PFSK-1 (cell line): ENCODE results near the gene CCDC85B.

Source experiments
- FOXP2 ChIP-seq: optimal IDR thresholded peaks from 2 replicates; pipeline ENCODE3; 2011; ENCODE audit warnings: borderline replicate concordance, control low read depth, inconsistent platforms; ENCODE audit not compliant: insufficient read depth; ENCODE audit errors: extremely low read length, extremely low read depth
- POLR2AphosphoS5 ChIP-seq: IDR thresholded peaks from 2 replicates; pipeline ENCODE4 v1.6.1; 2012; ENCODE audit warnings: low read depth, mild to moderate bottlenecking, control low read depth, low read length, moderate library complexity
- SIN3A ChIP-seq: IDR thresholded peaks from 2 replicates; pipeline ENCODE4 v1.6.1; 2012; ENCODE audit warnings: mild to moderate bottlenecking, low read length, moderate library complexity, borderline replicate concordance; ENCODE audit not compliant: insufficient read depth
- TAF1 ChIP-seq: IDR thresholded peaks from 2 replicates; pipeline ENCODE4 v1.6.1; 2012; ENCODE audit warnings: low read length, control low read depth, borderline replicate concordance; ENCODE audit not compliant: insufficient read depth
- TF ChIP-seq, protein P1 (sequence below), 2 experiments: IDR thresholded peaks; 2 replicates each; pipeline versions ENCODE4 v1.6.1 to v1.8.0; 2011 to 2012; ENCODE audit warnings: low read depth in 2 of 2, low read length in 2 of 2, control low read depth in 1 of 2, inconsistent platforms in 1 of 2, mild to moderate bottlenecking in 1 of 2, moderate library complexity in 1 of 2; ENCODE audit not compliant: insufficient read depth in 1 of 2

Gene CCDC85B

DNA sequence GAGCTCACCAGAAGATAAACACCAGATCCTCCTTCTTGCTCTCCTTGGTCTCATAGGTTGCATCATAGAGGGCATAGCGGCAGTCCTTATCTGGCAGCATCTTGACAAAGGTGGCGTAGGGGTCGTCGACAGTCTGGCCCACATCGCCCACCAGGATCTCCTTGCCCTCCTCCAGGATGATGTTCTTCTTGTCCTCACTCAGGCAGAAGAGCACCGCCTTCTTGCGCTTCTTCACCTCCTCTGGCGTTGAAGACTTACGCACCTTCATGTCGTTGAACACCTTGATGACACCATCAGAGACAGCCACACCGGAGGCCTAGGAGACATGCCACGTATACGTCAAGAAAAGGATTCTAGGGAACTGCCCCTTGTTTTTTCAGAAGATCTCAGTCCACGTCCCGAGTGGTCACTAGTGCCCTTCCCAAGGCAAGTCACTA lies 34.5 kb upstream of the CCDC85B start:
- TF ChIP-seq, protein P1, sequence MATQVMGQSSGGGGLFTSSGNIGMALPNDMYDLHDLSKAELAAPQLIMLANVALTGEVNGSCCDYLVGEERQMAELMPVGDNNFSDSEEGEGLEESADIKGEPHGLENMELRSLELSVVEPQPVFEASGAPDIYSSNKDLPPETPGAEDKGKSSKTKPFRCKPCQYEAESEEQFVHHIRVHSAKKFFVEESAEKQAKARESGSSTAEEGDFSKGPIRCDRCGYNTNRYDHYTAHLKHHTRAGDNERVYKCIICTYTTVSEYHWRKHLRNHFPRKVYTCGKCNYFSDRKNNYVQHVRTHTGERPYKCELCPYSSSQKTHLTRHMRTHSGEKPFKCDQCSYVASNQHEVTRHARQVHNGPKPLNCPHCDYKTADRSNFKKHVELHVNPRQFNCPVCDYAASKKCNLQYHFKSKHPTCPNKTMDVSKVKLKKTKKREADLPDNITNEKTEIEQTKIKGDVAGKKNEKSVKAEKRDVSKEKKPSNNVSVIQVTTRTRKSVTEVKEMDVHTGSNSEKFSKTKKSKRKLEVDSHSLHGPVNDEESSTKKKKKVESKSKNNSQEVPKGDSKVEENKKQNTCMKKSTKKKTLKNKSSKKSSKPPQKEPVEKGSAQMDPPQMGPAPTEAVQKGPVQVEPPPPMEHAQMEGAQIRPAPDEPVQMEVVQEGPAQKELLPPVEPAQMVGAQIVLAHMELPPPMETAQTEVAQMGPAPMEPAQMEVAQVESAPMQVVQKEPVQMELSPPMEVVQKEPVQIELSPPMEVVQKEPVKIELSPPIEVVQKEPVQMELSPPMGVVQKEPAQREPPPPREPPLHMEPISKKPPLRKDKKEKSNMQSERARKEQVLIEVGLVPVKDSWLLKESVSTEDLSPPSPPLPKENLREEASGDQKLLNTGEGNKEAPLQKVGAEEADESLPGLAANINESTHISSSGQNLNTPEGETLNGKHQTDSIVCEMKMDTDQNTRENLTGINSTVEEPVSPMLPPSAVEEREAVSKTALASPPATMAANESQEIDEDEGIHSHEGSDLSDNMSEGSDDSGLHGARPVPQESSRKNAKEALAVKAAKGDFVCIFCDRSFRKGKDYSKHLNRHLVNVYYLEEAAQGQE (IDR thresholded peaks at IDR 0.05; ENCODE audit: insufficient read depth in 1 of 2, low read depth in 2 of 2, low read length in 2 of 2) = no peak
- TF ChIP-seq FOXP2 = no peak
- no peak for TF ChIP-seq SIN3A
- no peak for TF ChIP-seq TAF1
- TF ChIP-seq POLR2AphosphoS5 = no peak

DNA sequence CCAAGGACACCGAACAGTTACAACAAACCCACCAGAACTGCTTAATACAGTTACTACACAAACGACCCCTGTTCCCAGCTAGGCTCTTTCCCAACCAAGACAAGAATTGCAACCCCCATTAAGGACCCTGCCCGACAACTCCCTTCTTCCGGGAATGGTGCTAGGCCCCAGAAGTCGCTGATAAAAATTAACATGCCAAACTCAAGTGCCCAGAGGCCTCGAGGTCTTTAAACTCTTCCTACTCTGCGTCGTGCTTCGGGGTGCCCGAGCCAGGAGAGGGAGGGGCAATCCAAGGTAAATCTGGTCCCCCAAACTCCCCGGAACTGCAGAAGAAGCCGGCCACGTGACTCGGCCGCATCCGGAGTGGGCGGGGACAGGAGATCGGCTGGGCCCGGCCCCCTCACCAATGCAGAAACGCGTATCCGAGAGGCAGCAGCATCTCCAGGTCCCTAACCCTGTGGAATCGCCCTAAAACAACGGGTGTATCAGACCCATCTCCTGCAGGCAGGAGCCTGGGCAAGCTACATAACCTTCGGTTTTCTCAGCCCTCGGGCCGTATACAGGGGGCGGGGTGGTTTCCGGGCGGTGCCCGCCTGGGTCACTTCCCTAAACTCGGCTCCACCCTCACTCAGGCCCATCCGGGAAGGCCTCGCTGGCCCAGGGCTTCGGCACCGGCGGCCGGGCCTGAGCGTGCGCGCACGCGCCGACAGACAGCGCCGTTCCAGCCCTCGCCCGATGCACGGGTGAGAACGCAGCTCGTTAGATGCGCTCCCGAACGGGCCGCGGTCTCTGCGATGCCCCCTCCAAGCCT lies 33.6 kb upstream of the CCDC85B start:
- TF ChIP-seq TAF1 = no peak
- TF ChIP-seq SIN3A = no peak
- no peak for TF ChIP-seq FOXP2

DNA sequence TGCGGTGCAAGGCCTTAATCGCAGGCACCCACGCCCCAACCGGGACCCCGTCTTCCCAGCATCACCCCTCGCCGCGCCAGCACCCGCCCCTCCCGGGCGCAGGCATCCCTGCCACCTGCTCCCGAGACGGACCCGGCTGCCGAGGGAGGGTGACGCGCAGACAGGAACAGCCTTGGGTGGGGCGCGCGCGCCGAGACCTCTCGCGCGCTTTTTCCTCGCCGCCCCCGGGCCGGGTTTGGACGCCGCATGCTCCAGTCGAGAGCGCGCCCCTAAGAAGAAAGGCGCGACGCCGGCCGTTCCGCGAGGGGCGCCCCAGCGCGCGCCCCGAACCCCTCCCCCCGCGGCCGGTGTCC lies 33.0 kb upstream of the CCDC85B start:
- TF ChIP-seq POLR2AphosphoS5 (no peak), FOXP2 (no peak), TAF1 (no peak), SIN3A (no peak)
- TF ChIP-seq, protein P1 (IDR thresholded peaks at IDR 0.05; ENCODE audit: insufficient read depth in 1 of 2, low read depth in 2 of 2, low read length in 2 of 2) = no peak

DNA sequence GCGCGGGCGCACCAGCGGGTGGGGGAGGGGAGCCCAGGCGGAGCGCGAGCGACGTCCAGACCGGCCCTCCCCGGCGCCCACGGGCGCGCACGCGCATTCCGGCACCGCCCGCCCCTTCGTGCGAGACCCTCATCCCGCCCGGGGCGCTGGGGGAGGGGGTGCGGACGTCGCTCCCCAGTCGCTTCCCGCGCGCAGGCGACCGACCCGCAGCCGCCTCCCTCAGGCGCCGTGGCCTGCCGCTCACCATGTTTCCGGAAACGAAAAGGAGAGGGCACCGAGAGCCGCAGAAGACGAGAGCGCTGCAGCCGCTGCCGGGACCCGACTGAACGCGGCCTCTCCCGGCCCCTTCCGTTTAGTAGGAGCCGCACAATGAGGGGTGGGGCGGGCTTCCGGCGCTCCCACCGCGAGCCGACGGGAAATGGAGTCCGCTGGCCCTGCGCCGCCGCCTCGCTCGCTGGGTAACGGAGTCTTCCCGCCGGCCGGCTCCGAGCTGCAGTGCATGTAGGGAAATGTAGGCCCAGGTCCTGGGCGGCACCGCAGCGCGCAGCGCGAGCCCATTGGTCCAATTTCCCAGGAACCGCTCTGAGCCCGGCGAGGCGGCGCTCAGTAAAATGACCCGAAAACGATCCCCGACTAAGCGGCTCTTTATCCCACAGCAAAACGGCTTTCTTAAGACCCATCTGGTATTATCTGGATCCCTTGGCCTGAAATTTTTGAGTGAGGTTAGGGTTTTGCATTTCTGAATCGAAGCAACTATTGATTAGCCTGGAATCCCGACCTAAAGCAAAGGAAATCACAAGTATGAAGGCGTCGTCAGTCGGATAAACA lies 32.4 kb upstream of the CCDC85B start, which contains the start of gene CFL1:
Gene CFL1, minus strand, starts transcription at position 328 of the 828 bp plus-strand sequence. Its CDS starts 81 bp downstream, at position 247.
- TF ChIP-seq POLR2AphosphoS5 (peak; percentile 100), SIN3A (peak; percentile 96; the same call in 1 of the 2 replicates), TAF1 (peak; percentile 97), FOXP2 (no peak)
- TF ChIP-seq, protein P1 (IDR thresholded peaks at IDR 0.05; ENCODE audit: insufficient read depth in 1 of 2, low read depth in 2 of 2, low read length in 2 of 2) = peak in 1 of 2 experiments; percentile 64; a peak in 1 of 4 replicates

DNA sequence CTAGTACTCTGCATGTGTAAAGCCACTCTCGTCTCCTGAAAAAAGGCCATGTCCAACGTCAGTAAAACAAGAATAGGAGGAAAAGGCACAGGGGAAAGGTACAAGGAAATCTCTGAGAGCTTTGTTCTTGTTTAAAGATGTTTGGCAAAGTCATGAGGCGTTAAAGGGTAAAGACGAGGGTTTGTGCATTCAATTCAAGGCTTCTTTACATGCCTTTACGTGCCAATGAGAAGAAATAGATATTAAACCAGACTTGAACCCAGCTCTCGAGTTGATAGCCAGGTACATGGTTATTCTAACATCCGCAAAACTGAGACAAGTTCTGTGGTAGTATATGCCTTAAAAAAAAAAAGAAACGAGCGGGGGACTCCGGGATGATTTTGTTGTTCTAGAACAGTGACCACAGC lies 31.8 kb upstream of the CCDC85B start:
- no peak for TF ChIP-seq TAF1
- no peak for TF ChIP-seq SIN3A
- TF ChIP-seq, protein P1 (IDR thresholded peaks at IDR 0.05; ENCODE audit: insufficient read depth in 1 of 2, low read depth in 2 of 2, low read length in 2 of 2) = no peak
- TF ChIP-seq POLR2AphosphoS5 = no peak
- TF ChIP-seq FOXP2 = no peak
